K562 (cell line): Measurements from ENCODE around the gene LRPAP1.
"Not testable (repeated sequence)": the region's sequence is repeated elsewhere in the genome, so short reads cannot be mapped to it uniquely, and the experiment has no call there.

Experiments used
- BACH1 ChIP-seq: fragments of 200-800 bp; sonication (Bioruptor generic); IDR thresholded peaks from 2 replicates; pipeline ENCODE4 v1.6.1; 2016; ENCODE audit warnings: missing genetic modification characterization, missing compliant biosample characterization
- BCLAF1 ChIP-seq, 2 experiments: fragments of 450-650 bp in 1 of 2; IDR thresholded peaks; 2 replicates each; pipeline ENCODE4 v1.6.1; 2011 to 2017; ENCODE audit warnings: low read depth in 2 of 2, antibody characterized with exemption in 1 of 2, borderline replicate concordance in 1 of 2, low read length in 1 of 2, mild to moderate bottlenecking in 1 of 2, mixed read lengths in 1 of 2; ENCODE audit not compliant: control insufficient read depth in 1 of 2
- CTCF ChIP-seq, 3 experiments: IDR thresholded peaks in 2 of 3; conservative IDR thresholded peaks in 1 of 3; 2 replicates each; pipeline ENCODE4 v1.5.1; 2011 to 2012; ENCODE audit warnings: low read length in 3 of 3, mild to moderate bottlenecking in 3 of 3, control low read depth in 2 of 3, improper control_type of control experiment in 1 of 3, inconsistent platforms in 1 of 3, low read depth in 1 of 3, mixed read lengths in 1 of 3, moderate library complexity in 1 of 3; ENCODE audit not compliant: insufficient read depth in 2 of 3
- E2F4 ChIP-seq: sonication (generic); formaldehyde crosslinking; IDR thresholded peaks from 2 replicates; pipeline ENCODE4 v1.8.0; 2022; ENCODE audit warnings: mild to moderate bottlenecking, low read depth, missing genetic modification reagents
- GABPB2 ChIP-seq: fragments of 250-450 bp; sonication (Bioruptor Pico); conservative IDR thresholded peaks from 2 replicates; pipeline ENCODE4 v1.5.1; 2021; ENCODE audit warnings: mild to moderate bottlenecking
- JUNB ChIP-seq: fragments of 450-650 bp; formaldehyde crosslinking; conservative IDR thresholded peaks from 2 replicates; pipeline ENCODE4 v1.4.0; 2020; ENCODE audit warnings: mild to moderate bottlenecking
- MAFK ChIP-seq: IDR thresholded peaks from 2 replicates; pipeline ENCODE4 v1.6.1; 2011; ENCODE audit warnings: low read length, improper control_type of control experiment
- PHF21A ChIP-seq: fragments of 450-650 bp; IDR thresholded peaks from 2 replicates; pipeline ENCODE4 v1.6.1; 2017; ENCODE audit warnings: low read depth, borderline replicate concordance
- PTTG1 ChIP-seq: fragments of 450-650 bp; IDR thresholded peaks from 2 replicates; pipeline ENCODE4 v1.6.1; 2016; ENCODE audit warnings: low read depth, mild to moderate bottlenecking, missing genetic modification characterization, missing compliant biosample characterization
- SIN3A ChIP-seq, 2 experiments: fragments of 150-350 bp in 1 of 2; IDR thresholded peaks; 2 replicates each; pipeline ENCODE4 v1.6.1; 2011 to 2016; ENCODE audit warnings: borderline replicate concordance in 2 of 2, low read depth in 2 of 2, low read length in 2 of 2, mild to moderate bottlenecking in 2 of 2, moderate library complexity in 2 of 2; ENCODE audit not compliant: control insufficient read depth in 1 of 2
- ZBTB17 ChIP-seq: fragments of 450-650 bp; formaldehyde crosslinking; IDR thresholded peaks from 2 replicates; pipeline ENCODE4 v1.4.0; 2020; ENCODE audit warnings: mild to moderate bottlenecking
- ZKSCAN1 ChIP-seq: fragments of 150-350 bp; IDR thresholded peaks from 2 replicates; pipeline ENCODE4 v1.6.1; 2016; ENCODE audit warnings: low read depth, low read length
- ZNF274 ChIP-seq: IDR thresholded peaks from 2 replicates; pipeline ENCODE4 v1.6.1; 2011; ENCODE audit warnings: low read depth, mild to moderate bottlenecking, low read length, moderate library complexity, borderline replicate concordance
- ZNF518B ChIP-seq: fragments of 250-450 bp; sonication (Bioruptor Pico); IDR thresholded peaks from 2 replicates; pipeline ENCODE4 v1.5.0; 2021; ENCODE audit warnings: mild to moderate bottlenecking, moderate library complexity

GRCh38 chr4:3550792-3551325 lies 18.6 kb upstream of the LRPAP1 start:
- not testable (repeated sequence) for TF ChIP-seq ZKSCAN1; CTCF (IDR thresholded peaks at IDR 0.05 in 2 of 3, conservative IDR thresholded peaks at IDR 0.05 in 1 of 3; ENCODE audit: insufficient read depth in 2 of 3, low read depth in 1 of 3, low read length in 3 of 3); BCLAF1 (IDR thresholded peaks at IDR 0.05; ENCODE audit: borderline replicate concordance in 1 of 2, control insufficient read depth in 1 of 2, low read depth in 2 of 2, low read length in 1 of 2); SIN3A (IDR thresholded peaks at IDR 0.05; ENCODE audit: borderline replicate concordance in 2 of 2, control insufficient read depth in 1 of 2, low read depth in 2 of 2, low read length in 2 of 2); MAFK; ZNF274; ZNF518B (CRISPR knock-in tag); PHF21A; BACH1 (tag); PTTG1 (tag); ZBTB17 (CRISPR knock-in tag); E2F4 (CRISPR knock-in tag); GABPB2 (CRISPR knock-in tag); JUNB (CRISPR knock-in tag)
